Common myeloid progenitor, CD34-positive (primary cell): Measurements from ENCODE around the gene CDH4.

Source experiments
- CTCF ChIA-PET: fragments of 350-600 bp; sonication (Branson Sonifier 250); formaldehyde crosslinking; loops from one replicate; lab custom pipeline; 2021; ENCODE audit warnings: antibody characterized with exemption; lab: Charles Lee
- POLR2A ChIA-PET: fragments of 350-600 bp; sonication (Branson Sonifier 250); formaldehyde crosslinking; loops from one replicate; lab custom pipeline; 2021; ENCODE audit warnings: antibody characterized with exemption; lab: Charles Lee
- DNase-seq, 3 donors: peaks; one replicate each; pipeline versions ENCODE4 v3.0.0 to v3.0.0-alpha.2; 2013
- H3K27ac ChIP-seq, 2 experiments: 1 replicate in 1 of 2; 2 replicates in 1 of 2; pipeline ENCODE4 v1.7.0; 2013; ENCODE audit warnings: inconsistent platforms in 2 of 2, low read length in 2 of 2, mild to moderate bottlenecking in 2 of 2, low read depth in 1 of 2, moderate library complexity in 1 of 2; ENCODE audit not compliant: severe bottlenecking in 2 of 2, insufficient read depth in 1 of 2, poor library complexity in 1 of 2
- H3K27me3 ChIP-seq, 5 experiments: replicated peaks in 2 of 5; 1 replicate in 3 of 5; 2 replicates in 2 of 5; pipeline versions ENCODE4 v1.6.1 to v1.7.0; 2013; ENCODE audit warnings: low read length in 4 of 5, mild to moderate bottlenecking in 2 of 5, moderate library complexity in 2 of 5, inconsistent platforms in 1 of 5; ENCODE audit not compliant: insufficient read depth in 5 of 5, control insufficient read depth in 4 of 5
- H3K36me3 ChIP-seq, 4 experiments: 1 replicate in 2 of 4; 2 replicates in 2 of 4; pipeline versions ENCODE4 v1.6.1 to v1.7.0; 2013; ENCODE audit warnings: low read length in 3 of 4, control low read depth in 1 of 4, mild to moderate bottlenecking in 1 of 4; ENCODE audit not compliant: control insufficient read depth in 4 of 4, insufficient read depth in 4 of 4
- H3K4me1 ChIP-seq, 4 experiments: 1 replicate in 3 of 4; 2 replicates in 1 of 4; pipeline versions ENCODE4 v1.6.1 to v1.7.1; 2013; ENCODE audit warnings: low read length in 3 of 4, mild to moderate bottlenecking in 3 of 4, control low read depth in 1 of 4, inconsistent platforms in 1 of 4, moderate library complexity in 1 of 4; ENCODE audit not compliant: control insufficient read depth in 4 of 4, insufficient read depth in 4 of 4; ENCODE audit errors: control extremely low read depth in 1 of 4
- H3K4me3 ChIP-seq, 7 experiments: 1 replicate in 4 of 7; 2 replicates in 3 of 7; pipeline versions ENCODE4 v1.5.1 to v1.7.0; 2013; ENCODE audit warnings: mild to moderate bottlenecking in 7 of 7, low read length in 6 of 7, moderate library complexity in 6 of 7, inconsistent platforms in 2 of 7, low read depth in 2 of 7, control low read depth in 1 of 7; ENCODE audit not compliant: insufficient read depth in 4 of 7, control insufficient read depth in 1 of 7; ENCODE audit errors: extremely low read depth in 1 of 7
- H3K9me3 ChIP-seq, 5 experiments: 1 replicate in 4 of 5; 2 replicates in 1 of 5; pipeline versions ENCODE4 v1.6.1 to v1.7.1; 2013; ENCODE audit warnings: low read length in 4 of 5, mild to moderate bottlenecking in 2 of 5, inconsistent platforms in 1 of 5, low read depth in 1 of 5, moderate library complexity in 1 of 5; ENCODE audit not compliant: control insufficient read depth in 4 of 5, insufficient read depth in 2 of 5; ENCODE audit errors: control extremely low read depth in 1 of 5
- WGBS: methylation state at CpG from one replicate; pipeline ENCODE4 v1.1.5; 2013; ENCODE audit not compliant: insufficient coverage; 5-methylcytosine and 5-hydroxymethylcytosine counted together

The CDH4 gene

GRCh38 chr20:61734733-61735502 lies 482.9 kb downstream of the CDH4 start:
- ChIA-PET CTCF (no interaction called here), POLR2A (interaction anchor here (0.6 kb wide), 1 partner anchor 369 kb away, joined by 3 read pairs; no protein-coding TSS in a partner anchor)
- H3K36me3 ChIP-seq = no peaks in the 10 kb centered on the region
- peaks cover 0 to 14% (median 0%) of the 10 kb centered on the region in 5 experiments for H3K27me3 ChIP-seq
- H3K4me1 ChIP-seq = peaks cover 0 to 12% (median 0%) of the 10 kb centered on the region in 4 experiments
- H3K9me3 ChIP-seq = peaks cover 0 to 25% (median 0%) of the 10 kb centered on the region in 5 experiments
- H3K4me3 ChIP-seq = peak overlapping the region in 1 of 7 experiments; percentile 42
- 59% methylated on average over 25 of the region's 26 CpGs for WGBS
- DNase-seq = no peak
- no peak overlapping the region for H3K27ac ChIP-seq

GRCh38 chr20:61735503-61735785 lies 483.4 kb downstream of the CDH4 start:
- no peak overlapping the region for H3K27ac ChIP-seq
- ChIA-PET POLR2A (no interaction called here), CTCF (no interaction called here)
- peaks cover 0 to 14% (median 0%) of the 10 kb centered on the region in 5 experiments for H3K27me3 ChIP-seq
- peaks cover 0 to 12% (median 0%) of the 10 kb centered on the region in 4 experiments for H3K4me1 ChIP-seq
- no peak overlapping the region for H3K4me3 ChIP-seq
- WGBS = 84% methylated on average over 11 of the region's 11 CpGs
- no peak for DNase-seq
- no peaks in the 10 kb centered on the region for H3K36me3 ChIP-seq
- peaks cover 0 to 25% (median 0%) of the 10 kb centered on the region in 5 experiments for H3K9me3 ChIP-seq

GRCh38 chr20:61736001-61736635 lies 484.1 kb downstream of the CDH4 start:
- no peak overlapping the region for H3K27ac ChIP-seq
- ChIA-PET CTCF (no interaction called here), POLR2A (no interaction called here)
- H3K27me3 ChIP-seq = peaks cover 0 to 14% (median 0%) of the 10 kb centered on the region in 5 experiments
- H3K9me3 ChIP-seq = peaks cover 0 to 25% (median 0%) of the 10 kb centered on the region in 5 experiments
- 91% methylated on average over 7 of the region's 10 CpGs for WGBS
- H3K4me1 ChIP-seq = peaks cover 0 to 12% (median 0%) of the 10 kb centered on the region in 4 experiments
- DNase-seq = no peak
- H3K36me3 ChIP-seq = no peaks in the 10 kb centered on the region
- no peak overlapping the region for H3K4me3 ChIP-seq

- ChIA-PET POLR2A (no interaction called here), CTCF (no interaction called here)
- Histone ChIP-seq H3K9me3 (peaks cover 0 to 25% (median 0%) of the 10 kb centered on the region in 5 experiments), H3K36me3 (no peaks in the 10 kb centered on the region), H3K4me3 (no peak overlapping the region), H3K27me3 (peaks cover 0 to 14% (median 0%) of the 10 kb centered on the region in 5 experiments), H3K27ac (no peak overlapping the region), H3K4me1 (peaks cover 0 to 12% (median 0%) of the 10 kb centered on the region in 4 experiments)
- DNase-seq = no peak
- WGBS = 87% methylated on average over 12 of the region's 14 CpGs
Measured at GRCh38 chr20:61736751-61737310, 484.8 kb downstream of the CDH4 start.

- WGBS = 96% methylated on average over 7 of the region's 8 CpGs
- Histone ChIP-seq H3K27ac (no peak overlapping the region), H3K9me3 (peaks cover 0 to 24% (median 0%) of the 10 kb centered on the region in 5 experiments), H3K27me3 (peaks cover 0 to 14% (median 0%) of the 10 kb centered on the region in 5 experiments), H3K4me1 (peaks cover 0 to 12% (median 0%) of the 10 kb centered on the region in 4 experiments), H3K4me3 (no peak overlapping the region), H3K36me3 (no peaks in the 10 kb centered on the region)
- POLR2A ChIA-PET = no interaction called here
- no peak for DNase-seq
- CTCF ChIA-PET = no interaction called here
Measured at GRCh38 chr20:61737346-61737745, 485.3 kb downstream of the CDH4 start.

GRCh38 chr20:61737812-61738443 lies 485.9 kb downstream of the CDH4 start:
- ChIA-PET CTCF (no interaction called here), POLR2A (no interaction called here)
- Histone ChIP-seq H3K27ac (no peak overlapping the region), H3K36me3 (no peaks in the 10 kb centered on the region), H3K4me1 (peaks cover 0 to 12% (median 0%) of the 10 kb centered on the region in 4 experiments), H3K27me3 (peaks cover 0 to 14% (median 0%) of the 10 kb centered on the region in 5 experiments), H3K4me3 (no peak overlapping the region), H3K9me3 (peaks cover 0 to 20% (median 0%) of the 10 kb centered on the region in 5 experiments)
- WGBS = 91% methylated on average over 12 of the region's 16 CpGs
- DNase-seq = no peak
